ENCODE data around the gene SF1.

Gene SF1

GRCh38 chr11:64744544-64745188 lies 33.7 kb downstream of the SF1 start:
- no peak for DNase-seq

- DNase-seq = no peak
Measured at GRCh38 chr11:64743591-64744543, 34.5 kb downstream of the SF1 start, which contains the start of gene RASGRP2. Gene RASGRP2, minus strand, starts transcription at chr11:64744142. Its CDS starts 1,276 bp downstream, at chr11:64742866.

GRCh38 chr11:64742889-64743590 lies 35.3 kb downstream of the SF1 start:
- no peak for DNase-seq

- no peak for DNase-seq
Measured at GRCh38 chr11:64742087-64742888, 36.1 kb downstream of the SF1 start.

- no peak for DNase-seq
Measured at GRCh38 chr11:64741375-64742086, 36.8 kb downstream of the SF1 start.

- DNase-seq = no peak
Measured at GRCh38 chr11:64739871-64740270, 38.5 kb downstream of the SF1 start.

GRCh38 chr11:64736654-64737053 lies 41.7 kb downstream of the SF1 start:
- no peak for DNase-seq

- DNase-seq = no peak
Measured at GRCh38 chr11:64735725-64736259, 42.5 kb downstream of the SF1 start.

GRCh38 chr11:64734811-64735724 lies 43.3 kb downstream of the SF1 start:
- DNase-seq = no peak

- DNase-seq = no peak
Measured at GRCh38 chr11:64731601-64732000, 46.7 kb downstream of the SF1 start.

GRCh38 chr11:64729851-64730382 lies 48.4 kb downstream of the SF1 start:
- DNase-seq = no peak

GRCh38 chr11:64728757-64729365 lies 49.5 kb downstream of the SF1 start:
- DNase-seq = no peak

GRCh38 chr11:64726867-64727530 lies 51.3 kb downstream of the SF1 start:
- no peak for DNase-seq

GRCh38 chr11:64726211-64726641 lies 52.1 kb downstream of the SF1 start:
- no peak for DNase-seq

GRCh38 chr11:64724863-64725532 lies 53.3 kb downstream of the SF1 start:
- no peak for DNase-seq

GRCh38 chr11:64723907-64724862 lies 54.2 kb downstream of the SF1 start:
- DNase-seq = no peak
